Astrocyte of the spinal cord (primary cell): ENCODE measurements around the gene CDC25B.

ENCODE experiments used
- DNase-seq: peaks from one replicate; pipeline ENCODE4 v3.0.0; 2011; ENCODE audit warnings: low read depth, low spot score
- H3K4me3 ChIP-seq: 2 replicates; pipeline ENCODE4 v1.5.1; 2011; ENCODE audit warnings: low read depth, mild to moderate bottlenecking, low read length, moderate library complexity
- in situ Hi-C: cut with HindIII; loops from 2 replicates; pipeline ENCODE4 v1.10.0; 2017; ENCODE audit warnings: low sequenced_read_pairs
- TF ChIP-seq, protein P1 (sequence below): IDR thresholded peaks from 2 replicates; pipeline ENCODE4 v1.5.1; 2012; ENCODE audit warnings: low read depth, mild to moderate bottlenecking, low read length, inconsistent platforms

CDC25B gene

GRCh38 chr20:3781153-3781910 is 14.8 kb upstream of the CDC25B start, which contains the start of gene SPEF1:
Gene SPEF1, minus strand, starts transcription at chr20:3781448. Its CDS starts 161 bp downstream, at chr20:3781287.
- peak within 1 kb of the TSS; percentile 34 for H3K4me3 ChIP-seq
- DNase-seq = peak; percentile 90
- TF ChIP-seq, protein P1, sequence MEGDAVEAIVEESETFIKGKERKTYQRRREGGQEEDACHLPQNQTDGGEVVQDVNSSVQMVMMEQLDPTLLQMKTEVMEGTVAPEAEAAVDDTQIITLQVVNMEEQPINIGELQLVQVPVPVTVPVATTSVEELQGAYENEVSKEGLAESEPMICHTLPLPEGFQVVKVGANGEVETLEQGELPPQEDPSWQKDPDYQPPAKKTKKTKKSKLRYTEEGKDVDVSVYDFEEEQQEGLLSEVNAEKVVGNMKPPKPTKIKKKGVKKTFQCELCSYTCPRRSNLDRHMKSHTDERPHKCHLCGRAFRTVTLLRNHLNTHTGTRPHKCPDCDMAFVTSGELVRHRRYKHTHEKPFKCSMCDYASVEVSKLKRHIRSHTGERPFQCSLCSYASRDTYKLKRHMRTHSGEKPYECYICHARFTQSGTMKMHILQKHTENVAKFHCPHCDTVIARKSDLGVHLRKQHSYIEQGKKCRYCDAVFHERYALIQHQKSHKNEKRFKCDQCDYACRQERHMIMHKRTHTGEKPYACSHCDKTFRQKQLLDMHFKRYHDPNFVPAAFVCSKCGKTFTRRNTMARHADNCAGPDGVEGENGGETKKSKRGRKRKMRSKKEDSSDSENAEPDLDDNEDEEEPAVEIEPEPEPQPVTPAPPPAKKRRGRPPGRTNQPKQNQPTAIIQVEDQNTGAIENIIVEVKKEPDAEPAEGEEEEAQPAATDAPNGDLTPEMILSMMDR = peak; percentile 58
- in situ Hi-C loops = no loop called here

DNA sequence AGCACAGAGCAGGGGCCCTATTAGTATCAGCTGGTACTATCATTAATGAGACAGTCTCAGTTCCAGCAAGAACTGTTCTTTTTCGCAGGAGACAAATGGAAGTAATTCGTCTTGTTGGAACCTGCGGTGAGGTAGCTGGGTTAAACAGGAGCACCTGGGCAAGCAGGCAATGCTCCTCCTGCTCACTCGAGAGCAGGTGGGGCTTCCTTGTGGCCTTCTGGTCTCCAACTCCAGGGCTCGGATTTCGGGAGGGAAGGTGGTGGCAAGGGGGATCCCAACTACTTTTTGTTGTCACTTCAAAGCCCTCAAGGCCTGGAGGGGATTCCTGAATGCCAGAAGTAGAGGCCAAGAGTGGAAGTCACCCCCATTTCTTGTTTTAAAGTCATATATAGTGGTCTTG is 13.5 kb upstream of the CDC25B start:
- TF ChIP-seq, protein P1 = no peak
- DNase-seq = no peak
- H3K4me3 ChIP-seq = no peak overlapping the region
- in situ Hi-C loops = no loop called here

DNA sequence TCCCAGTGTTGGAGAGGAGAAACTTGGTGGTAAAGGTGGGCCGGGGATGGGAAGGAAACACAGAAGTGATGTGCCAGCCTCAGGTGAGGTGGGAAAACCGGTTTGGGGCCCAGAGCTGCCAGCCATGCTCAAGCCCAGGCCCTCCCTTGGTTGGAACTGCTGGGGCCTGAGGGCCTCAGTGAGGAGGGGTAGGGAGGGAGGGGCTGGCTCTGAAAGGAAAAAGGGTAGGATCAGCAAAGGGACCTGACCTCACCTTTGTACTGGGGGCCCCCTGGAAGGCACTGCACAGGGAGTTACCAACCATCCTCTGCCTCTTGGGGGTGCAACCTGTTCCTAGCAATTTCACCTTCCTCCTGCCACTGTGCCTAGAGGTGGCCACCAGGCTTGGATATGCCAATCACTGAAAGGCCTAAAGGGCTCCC is 13.0 kb upstream of the CDC25B start:
- TF ChIP-seq, protein P1 = no peak
- no peak overlapping the region for H3K4me3 ChIP-seq
- no peak for DNase-seq
- in situ Hi-C loops = no loop called here

GRCh38 chr20:3783511-3784195 is 12.5 kb upstream of the CDC25B start:
- TF ChIP-seq, protein P1 = no peak
- no peak for DNase-seq
- in situ Hi-C loops = no loop called here
- no peak overlapping the region for H3K4me3 ChIP-seq

DNA sequence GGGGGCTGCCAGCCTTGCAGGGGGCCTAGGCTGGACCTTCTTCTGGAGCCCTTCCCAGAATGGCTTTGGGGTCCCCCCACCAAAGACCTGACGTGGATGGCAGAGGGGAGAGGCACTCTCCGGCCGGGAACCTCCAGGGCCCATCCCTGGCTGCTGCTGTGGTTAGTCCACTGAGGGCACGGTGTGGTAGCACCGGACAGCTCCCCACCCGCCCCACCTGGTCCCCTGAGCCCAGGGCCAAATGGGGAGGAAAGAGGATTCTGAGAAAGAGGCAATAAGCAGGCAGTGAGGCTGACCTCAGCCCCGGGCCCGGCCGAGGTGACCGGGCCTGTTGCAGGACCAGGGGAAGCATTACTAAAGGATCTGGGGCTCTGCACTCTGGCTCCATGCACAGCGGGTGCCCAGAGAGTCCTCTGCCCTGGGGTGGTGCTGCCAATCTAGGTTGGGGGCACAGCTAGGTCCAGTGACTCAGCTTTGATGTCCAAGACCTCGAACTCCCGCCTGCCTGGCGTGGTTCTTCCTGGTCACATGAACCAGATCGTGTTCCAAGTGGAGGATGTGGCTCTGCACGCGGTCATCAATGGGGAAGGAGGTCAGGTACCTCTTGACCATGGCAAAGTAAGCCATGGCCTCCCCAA is 11.8 kb upstream of the CDC25B start:
- H3K4me3 ChIP-seq = no peak overlapping the region
- DNase-seq = no peak
- in situ Hi-C loops = no loop called here
- TF ChIP-seq, protein P1 = no peak

GRCh38 chr20:3784863-3785239 is 11.3 kb upstream of the CDC25B start:
- H3K4me3 ChIP-seq = peak overlapping the region; percentile 65
- in situ Hi-C loops = no loop called here
- DNase-seq = no peak
- TF ChIP-seq, protein P1 = no peak
